H9 (cell line): Measurements from ENCODE around the gene TNFRSF18. TPM values are rescaled to one million over a fixed set of nuclear protein-coding genes. Genes with fewer than 3 reads are reported as not detected.

Source experiments
- DNase-seq: peaks from one replicate; pipeline ENCODE4 v3.0.0-alpha.2; 2017
- H2AFZ ChIP-seq: one replicate; pipeline ENCODE4 v1.6.1; 2013; ENCODE audit warnings: mild to moderate bottlenecking, low read length, control low read depth, moderate library complexity
- H2AK5ac ChIP-seq: 2 replicates; pipeline ENCODE4 v1.6.1; 2013; ENCODE audit warnings: low read length, control low read depth, mixed read lengths; ENCODE audit not compliant: insufficient read length
- H2BK120ac ChIP-seq: one replicate; pipeline ENCODE4 v1.6.1; 2013; ENCODE audit warnings: low read depth, mild to moderate bottlenecking, low read length, control low read depth, inconsistent platforms; ENCODE audit not compliant: poor library complexity, severe bottlenecking
- H2BK12ac ChIP-seq: 2 replicates; pipeline ENCODE4 v1.6.1; 2013; ENCODE audit warnings: low read length, control low read depth, mixed read lengths, low read depth; ENCODE audit not compliant: insufficient read length
- H2BK15ac ChIP-seq: 2 replicates; pipeline ENCODE4 v1.6.1; 2013; ENCODE audit warnings: low read depth, low read length, control low read depth
- H2BK20ac ChIP-seq: one replicate; pipeline ENCODE4 v1.6.1; 2013; ENCODE audit warnings: low read depth, mild to moderate bottlenecking, low read length, control low read depth, inconsistent platforms; ENCODE audit not compliant: poor library complexity, severe bottlenecking
- H2BK5ac ChIP-seq: 2 replicates; pipeline ENCODE4 v1.6.1; 2013; ENCODE audit warnings: low read length, control low read depth, mixed read lengths; ENCODE audit not compliant: insufficient read length
- H3K14ac ChIP-seq: 2 replicates; pipeline ENCODE4 v1.6.1; 2013; ENCODE audit warnings: low read length, control low read depth; ENCODE audit not compliant: insufficient read depth
- H3K18ac ChIP-seq: 2 replicates; pipeline ENCODE4 v1.6.1; 2013; ENCODE audit warnings: low read depth, mild to moderate bottlenecking, mixed read lengths, low read length, control low read depth; ENCODE audit not compliant: insufficient read length
- H3K23ac ChIP-seq: 2 replicates; pipeline ENCODE4 v1.6.1; 2013; ENCODE audit warnings: low read length, control low read depth, mixed read lengths, low read depth; ENCODE audit not compliant: insufficient read length
- H3K23me2 ChIP-seq: 2 replicates; pipeline ENCODE4 v1.6.1; 2013; ENCODE audit warnings: low read depth, mild to moderate bottlenecking, mixed read lengths, low read length, control low read depth; ENCODE audit not compliant: insufficient read length, poor library complexity, severe bottlenecking
- H3K27ac ChIP-seq: 2 replicates; pipeline ENCODE4 v1.5.1; 2013; ENCODE audit warnings: low read length, control low read depth, mixed read lengths, low read depth; ENCODE audit not compliant: insufficient read length
- H3K27me3 ChIP-seq: 2 replicates; pipeline ENCODE4 v1.6.1; 2013; ENCODE audit warnings: low read length, control low read depth, inconsistent platforms; ENCODE audit not compliant: insufficient read depth
- H3K4ac ChIP-seq: 2 replicates; pipeline ENCODE4 v1.6.1; 2013; ENCODE audit warnings: low read depth, mild to moderate bottlenecking, control low read depth, inconsistent platforms, low read length, moderate library complexity
- H3K4me1 ChIP-seq: 2 replicates; pipeline ENCODE4 v1.6.1; 2013; ENCODE audit warnings: low read length, control low read depth, inconsistent platforms; ENCODE audit not compliant: insufficient read depth
- H3K4me2 ChIP-seq: 2 replicates; pipeline ENCODE4 v1.6.1; 2013; ENCODE audit warnings: low read length, control low read depth, mixed read lengths; ENCODE audit not compliant: insufficient read length, insufficient read depth
- H3K56ac ChIP-seq: 2 replicates; pipeline ENCODE4 v1.6.1; 2013; ENCODE audit warnings: low read depth, mild to moderate bottlenecking, mixed read lengths, low read length, control low read depth; ENCODE audit not compliant: insufficient read length
- H3K79me1 ChIP-seq: 2 replicates; pipeline ENCODE4 v1.6.1; 2013; ENCODE audit warnings: low read depth, mild to moderate bottlenecking, moderate library complexity, low read length, control low read depth, inconsistent platforms; ENCODE audit not compliant: insufficient read depth, poor library complexity, severe bottlenecking
- H3K79me2 ChIP-seq: 2 replicates; pipeline ENCODE4 v1.6.1; 2013; ENCODE audit warnings: low read length, control low read depth, inconsistent platforms; ENCODE audit not compliant: insufficient read depth
- H3K9ac ChIP-seq: 2 replicates; pipeline ENCODE4 v1.6.1; 2013; ENCODE audit warnings: low read length, control low read depth, mixed read lengths; ENCODE audit not compliant: insufficient read length; ENCODE audit errors: extremely low read depth
- H3K9me3 ChIP-seq: one replicate; pipeline ENCODE4 v1.6.1; 2013; ENCODE audit warnings: low read depth, low read length, inconsistent platforms; ENCODE audit not compliant: control insufficient read depth
- H3T11ph ChIP-seq: one replicate; pipeline ENCODE4 v1.6.1; 2013; ENCODE audit warnings: mild to moderate bottlenecking, low read length, control low read depth, inconsistent platforms
- H4K20me1 ChIP-seq: one replicate; pipeline ENCODE4 v1.6.1; 2013; ENCODE audit not compliant: control insufficient read depth, insufficient read length, insufficient read depth
- H4K5ac ChIP-seq: 2 replicates; pipeline ENCODE4 v1.6.1; 2013; ENCODE audit warnings: low read depth, mild to moderate bottlenecking, mixed read lengths, low read length, control low read depth; ENCODE audit not compliant: insufficient read length
- H4K8ac ChIP-seq: replicated peaks from 2 replicates; pipeline ENCODE4 v1.6.1; 2013; ENCODE audit warnings: low read length, control low read depth, mixed read lengths, low read depth; ENCODE audit not compliant: insufficient read length
- H4K91ac ChIP-seq: 2 replicates; pipeline ENCODE4 v1.6.1; 2013; ENCODE audit warnings: low read depth, mild to moderate bottlenecking, moderate library complexity, mixed read lengths, low read length, control low read depth; ENCODE audit not compliant: insufficient read length
- H3K27ac Mint-ChIP-seq, 3 experiments: 2 replicates in 2 of 3; 3 replicates in 1 of 3; pipeline ENCODE4 v1.8.0; 2020 to 2021; ENCODE audit warnings: mixed read lengths in 3 of 3, mild to moderate bottlenecking in 1 of 3, moderate library complexity in 1 of 3
- H3K27me3 Mint-ChIP-seq: 2 replicates; pipeline ENCODE4 v1.8.0; 2021; ENCODE audit warnings: low read depth, mild to moderate bottlenecking, moderate library complexity, mixed read lengths
- H3K36me3 Mint-ChIP-seq, 3 experiments: 2 replicates in 2 of 3; 3 replicates in 1 of 3; pipeline ENCODE4 v1.8.0; 2020 to 2021; ENCODE audit warnings: low read depth in 3 of 3, mixed read lengths in 3 of 3; ENCODE audit not compliant: insufficient read depth in 1 of 3
- H3K4me1 Mint-ChIP-seq, 2 experiments: 2 replicates each; pipeline ENCODE4 v1.8.0; 2020; ENCODE audit warnings: mixed read lengths in 2 of 2
- H3K4me3 Mint-ChIP-seq, 2 experiments: 2 replicates in 1 of 2; 3 replicates in 1 of 2; pipeline ENCODE4 v1.8.0; 2020 to 2021; ENCODE audit warnings: mild to moderate bottlenecking in 2 of 2, mixed read lengths in 2 of 2, moderate library complexity in 1 of 2
- H3K9me3 Mint-ChIP-seq, 2 experiments: 2 replicates in 1 of 2; 3 replicates in 1 of 2; pipeline ENCODE4 v1.8.0; 2020; ENCODE audit warnings: mild to moderate bottlenecking in 2 of 2, mixed read lengths in 2 of 2, moderate library complexity in 1 of 2
- CTCF ChIP-seq: fragments of 200-600 bp; sonication (generic); conservative IDR thresholded peaks from 3 replicates; pipeline ENCODE4 v1.8.0; 2021; ENCODE audit warnings: antibody characterized with exemption, mild to moderate bottlenecking
- WGBS: extraction: QIAGEN DNeasy Blood & Tissue Kit; methylation state at CpG from one replicate; pipeline ENCODE4 v1.1.7; 2013; ENCODE audit warnings: missing lambda C conversion rate, low lambda C conversion rate, mixed read lengths; ENCODE audit not compliant: insufficient read length; ENCODE audit errors: extremely low coverage; 5-methylcytosine and 5-hydroxymethylcytosine counted together
- total RNA-seq: library from RNA; stranded (reverse); gene quantifications from 2 replicates; pipeline ENCODE4 v1.2.1, GENCODE V29; 2021

The TNFRSF18 gene
- total RNA-seq, 1 experiment from 2014 or later, result 2.0 TPM

DNA sequence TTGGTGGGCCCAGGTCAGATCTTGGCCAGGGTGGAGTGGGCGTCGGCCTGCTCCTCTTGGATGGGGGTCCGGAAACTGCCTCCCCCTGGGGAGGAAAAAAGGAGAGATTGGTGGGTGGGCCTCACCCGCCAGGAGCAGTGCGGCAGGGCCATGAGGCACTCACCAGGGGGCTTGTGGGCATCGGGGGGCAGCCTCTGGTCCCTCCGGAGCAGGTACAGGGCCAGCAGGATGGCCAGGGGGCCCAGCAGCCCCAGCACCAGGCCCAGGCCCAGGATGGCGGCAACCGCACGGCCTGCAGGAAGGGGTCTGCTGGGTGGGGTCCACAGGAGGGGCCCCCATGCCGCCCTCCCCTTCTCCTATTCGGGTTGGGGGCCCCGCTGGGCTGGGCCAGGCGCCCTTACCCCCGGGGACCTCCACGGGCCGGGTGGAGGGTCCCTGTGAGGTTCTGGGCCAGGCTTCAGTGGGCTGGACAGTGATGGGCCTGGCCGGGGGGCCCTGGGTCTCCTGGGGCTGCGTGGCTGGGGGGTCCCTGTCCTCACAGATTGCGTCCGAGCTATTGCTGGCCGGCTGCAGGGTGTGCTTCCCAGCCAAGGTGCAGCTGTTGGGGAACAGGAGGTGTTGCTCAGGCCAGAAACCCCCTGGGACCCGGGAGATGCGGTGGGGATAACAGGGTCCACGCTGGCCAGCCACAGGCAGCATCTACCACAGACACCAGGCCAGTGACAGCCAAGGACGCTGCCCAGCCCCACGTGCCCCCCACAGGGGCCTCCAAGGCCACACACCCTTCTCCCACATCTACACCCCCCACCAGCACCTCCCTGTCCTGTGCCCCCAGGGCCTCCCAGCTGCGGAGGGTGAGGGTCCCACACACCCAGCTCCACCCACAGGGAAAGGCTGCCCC is 5.4 kb upstream of the TNFRSF18 start:
- Histone ChIP-seq H4K5ac (no peak overlapping the region), H3K23me2 (no peaks in the 10 kb centered on the region), H3K4ac (no peak overlapping the region), H2AK5ac (no peak overlapping the region), H3K79me2 (no peaks in the 10 kb centered on the region), H3K79me1 (no peaks in the 10 kb centered on the region), H4K8ac (no peak overlapping the region), H3K23ac (no peak overlapping the region), H3K27me3 (no peaks in the 10 kb centered on the region), H3T11ph (no peak overlapping the region), H4K20me1 (no peaks in the 10 kb centered on the region), H3K18ac (no peak overlapping the region), H2AFZ (no peak overlapping the region), H2BK5ac (no peak overlapping the region), H3K9me3 (no peaks in the 10 kb centered on the region), H3K27ac (no peak overlapping the region), H2BK20ac (no peak overlapping the region), H3K9ac (no peak overlapping the region), H3K4me2 (no peak overlapping the region), H2BK12ac (no peak overlapping the region), H2BK15ac (no peak overlapping the region; the same call in 1 of the 2 replicates), H3K14ac (no peak overlapping the region; the same call in 1 of the 2 replicates), H4K91ac (no peak overlapping the region), H3K56ac (no peak overlapping the region), H3K4me1 (no peaks in the 10 kb centered on the region), H2BK120ac (no peak overlapping the region)
- Mint-ChIP-seq H3K4me3 (no peak overlapping the region), H3K27ac (no peak overlapping the region; a peak in 1 of 7 replicates), H3K4me1 (peaks cover 2 to 5% of the 10 kb centered on the region in 2 experiments; a peak in 2 of 4 replicates), H3K9me3 (no peaks in the 10 kb centered on the region), H3K27me3 (peaks cover 5% of the 10 kb centered on the region), H3K36me3 (peaks cover 3 to 5% (median 5%) of the 10 kb centered on the region in 3 experiments; a peak in 5 of 7 replicates)
- no peak for DNase-seq
- no CpG with 5 or more reads among the region's 28 CpGs for WGBS
- TF ChIP-seq CTCF, result no peak
